ENCODE results near the gene DNAJB4. TPM values are rescaled to one million over a fixed set of nuclear protein-coding genes. Genes with fewer than 3 reads are reported as not detected.

DNAJB4 gene
- total and polyA plus RNA-seq, 2 of the 8 experiments (the other 6 are each of a cell fraction or from before 2014, with no cell fraction given), result 6.6 to 21.8 TPM

DNA sequence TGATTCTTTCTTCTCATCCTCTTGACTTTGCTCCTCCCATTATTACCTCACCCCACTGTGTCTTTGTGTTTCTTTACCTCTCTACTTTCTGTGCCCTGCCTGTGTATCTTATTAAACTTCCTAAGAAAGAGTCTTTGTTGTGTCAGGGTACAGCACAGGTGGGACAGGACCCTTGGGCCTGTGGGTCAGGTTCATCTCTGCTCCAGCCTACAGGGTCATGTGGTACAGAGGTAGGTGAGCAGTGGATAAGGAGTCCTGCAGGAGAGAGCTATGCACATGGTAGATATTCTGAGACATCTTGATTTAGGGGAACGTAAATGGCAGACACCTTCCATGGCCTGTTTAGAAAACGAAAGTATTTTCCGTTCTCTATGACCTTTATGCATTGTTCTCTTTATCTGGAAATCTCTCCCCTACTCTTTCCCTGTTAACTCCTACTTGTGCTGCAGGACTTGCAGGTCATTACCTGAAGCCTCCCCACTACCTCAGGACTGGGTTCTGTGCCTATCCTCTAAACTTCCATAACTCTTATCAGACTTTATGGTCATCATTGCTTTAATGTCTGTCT lies 50.9 kb downstream of the DNAJB4 start:
- Histone ChIP-seq H3K23me2 (ENCODE audit: low read depth, low read length) (no peaks in the 10 kb centered on the region), H3K4me2 (ENCODE audit: insufficient read depth in 1 of 2, low read depth in 2 of 2, low read length in 2 of 2) (no peak overlapping the region), H2AK5ac (ENCODE audit: low read depth, low read length) (no peak overlapping the region), H3K9ac (replicated peaks in 1 of 4; ENCODE audit: extremely low read depth in 1 of 4, low read depth in 3 of 4, low read length in 3 of 4) (no peak overlapping the region), H2BK120ac (replicated peaks; ENCODE audit: low read depth, low read length) (no peak overlapping the region), H4K5ac (ENCODE audit: insufficient read length, low read depth, low read length) (no peak overlapping the region), H4K91ac (replicated peaks; ENCODE audit: insufficient read length, low read length) (no peak overlapping the region), H3K18ac (ENCODE audit: extremely low read depth, low read length) (no peak overlapping the region), H3K14ac (ENCODE audit: insufficient read length) (no peak overlapping the region), H2AFZ (ENCODE audit: low read length) (no peak overlapping the region), H3K79me2 (ENCODE audit: control insufficient read depth in 1 of 2, insufficient read depth in 2 of 2, low read length in 2 of 2) (no peaks in the 10 kb centered on the region), H3K36me3 (ENCODE audit: control insufficient read depth in 2 of 4, insufficient read depth in 4 of 4, low read length in 3 of 4) (no peaks in the 10 kb centered on the region), H3K4ac (replicated peaks; ENCODE audit: insufficient read length, low read depth, low read length) (no peak overlapping the region), H4K20me1 (replicated peaks in 1 of 2; ENCODE audit: control insufficient read depth in 1 of 2, insufficient read depth in 2 of 2, low read length in 2 of 2) (no peaks in the 10 kb centered on the region), H3K79me1 (ENCODE audit: low read depth, low read length) (no peaks in the 10 kb centered on the region), H3K27me3 (replicated peaks in 1 of 4; ENCODE audit: control insufficient read depth in 3 of 4, extremely low read depth in 1 of 4, insufficient read depth in 3 of 4, low read length in 3 of 4) (no peaks in the 10 kb centered on the region), H2BK12ac (ENCODE audit: low read depth, low read length) (no peak overlapping the region), H2BK5ac (ENCODE audit: low read depth, low read length) (no peak overlapping the region), H2BK15ac (ENCODE audit: low read length) (no peak overlapping the region), H3K4me1 (replicated peaks in 1 of 4; ENCODE audit: control insufficient read depth in 3 of 4, insufficient read depth in 4 of 4, low read length in 3 of 4) (peaks cover 0 to 4% (median 0%) of the 10 kb centered on the region in 4 experiments; a peak in 1 of 7 replicates), H3K4me3 (ENCODE audit: extremely low read depth in 1 of 4, insufficient read depth in 2 of 4, low read depth in 3 of 4, low read length in 4 of 4) (no peak overlapping the region), H3K27ac (ENCODE audit: low read depth, low read length) (no peak overlapping the region), H3K56ac (replicated peaks; ENCODE audit: insufficient read length, low read depth, low read length) (no peak overlapping the region), H2BK20ac (ENCODE audit: low read length) (no peak overlapping the region), H3K9me3 (ENCODE audit: insufficient read depth in 2 of 2, low read depth in 1 of 2, low read length in 1 of 2) (no peaks in the 10 kb centered on the region), H3K23ac (ENCODE audit: insufficient read length) (no peak overlapping the region), H4K8ac (ENCODE audit: extremely low read depth, insufficient read depth, low read length) (no peak overlapping the region)
- FAIRE-seq (no peak), DNase-seq (ENCODE audit: low read depth in 1 of 2, low spot score in 2 of 2) (no peak)
- 83% methylated on average over 3 of the region's 3 CpGs; no CpG with 5 or more reads in 1 of the 2 experiments for WGBS, 2 experiments (ENCODE audit: extremely low coverage in 1 of 2, insufficient coverage in 1 of 2, insufficient read length in 1 of 2, insufficient replicate concordance in 2 of 2, low coverage in 1 of 2, low lambda C conversion rate in 2 of 2, missing lambda C conversion rate in 1 of 2)
- ChIA-PET CTCF (ENCODE audit: partially characterized antibody) (interaction anchor here (1.4 kb wide), 1 partner anchor 9 kb away, joined by 4 read pairs; the partner anchor contains the start of gene GIPC2), POLR2A (ENCODE audit: partially characterized antibody) (interaction anchor here (1.0 kb wide), 1 partner anchor 10 kb away, joined by 4 read pairs; the partner anchor contains the start of gene GIPC2)
- TF ChIP-seq TAF7 (optimal IDR thresholded peaks at IDR 0.05; ENCODE audit: borderline replicate concordance, low read depth, low read length) (no peak), CBX8 (IDR thresholded peaks at IDR 0.05; ENCODE audit: borderline replicate concordance, low read depth, low read length) (no peak), NRF1 (IDR thresholded peaks at IDR 0.05; ENCODE audit: low read depth, low read length) (no peak), NANOG (IDR thresholded peaks at IDR 0.05; ENCODE audit: insufficient read depth, low read depth, low read length, poor library complexity, severe bottlenecking) (no peak), JUND (IDR thresholded peaks at IDR 0.05; ENCODE audit: low read length) (no peak)
